ENCODE results near the gene TMEM269. TPM values are rescaled to one million over a fixed set of nuclear protein-coding genes. Genes with fewer than 3 reads are reported as not detected.
A peak's percentile ranks its signal among the peaks of the same experiment; 100 is the strongest.

TMEM269 gene
- total RNA-seq, 2 donors from 2014 or later = not detected

DNA sequence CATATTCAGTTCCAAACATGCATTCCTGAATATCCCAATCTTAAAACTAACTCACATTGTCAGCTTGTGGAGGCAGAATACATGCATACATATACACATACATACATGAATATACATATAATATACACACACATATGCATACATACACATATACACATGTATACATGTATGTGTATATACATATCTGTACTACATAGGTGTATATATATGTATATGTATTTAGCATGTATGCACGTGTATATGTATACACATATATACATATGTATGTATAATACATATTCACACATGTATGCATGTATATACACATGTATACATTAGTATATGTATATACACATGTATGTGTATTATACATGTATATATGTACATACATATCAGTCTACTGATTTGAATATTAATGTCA lies 60.4 kb downstream of the TMEM269 start:
- no peak for DNase-seq (ENCODE audit: low spot score)
- TF ChIP-seq, protein P1, sequence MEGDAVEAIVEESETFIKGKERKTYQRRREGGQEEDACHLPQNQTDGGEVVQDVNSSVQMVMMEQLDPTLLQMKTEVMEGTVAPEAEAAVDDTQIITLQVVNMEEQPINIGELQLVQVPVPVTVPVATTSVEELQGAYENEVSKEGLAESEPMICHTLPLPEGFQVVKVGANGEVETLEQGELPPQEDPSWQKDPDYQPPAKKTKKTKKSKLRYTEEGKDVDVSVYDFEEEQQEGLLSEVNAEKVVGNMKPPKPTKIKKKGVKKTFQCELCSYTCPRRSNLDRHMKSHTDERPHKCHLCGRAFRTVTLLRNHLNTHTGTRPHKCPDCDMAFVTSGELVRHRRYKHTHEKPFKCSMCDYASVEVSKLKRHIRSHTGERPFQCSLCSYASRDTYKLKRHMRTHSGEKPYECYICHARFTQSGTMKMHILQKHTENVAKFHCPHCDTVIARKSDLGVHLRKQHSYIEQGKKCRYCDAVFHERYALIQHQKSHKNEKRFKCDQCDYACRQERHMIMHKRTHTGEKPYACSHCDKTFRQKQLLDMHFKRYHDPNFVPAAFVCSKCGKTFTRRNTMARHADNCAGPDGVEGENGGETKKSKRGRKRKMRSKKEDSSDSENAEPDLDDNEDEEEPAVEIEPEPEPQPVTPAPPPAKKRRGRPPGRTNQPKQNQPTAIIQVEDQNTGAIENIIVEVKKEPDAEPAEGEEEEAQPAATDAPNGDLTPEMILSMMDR (IDR thresholded peaks at IDR 0.05) = no peak
- no peak overlapping the region for H3K27ac ChIP-seq
- H3K27me3 ChIP-seq = no peaks in the 10 kb centered on the region
- H3K4me3 ChIP-seq = no peak overlapping the region
- no peaks in the 10 kb centered on the region for H3K9me3 ChIP-seq
- H3K36me3 ChIP-seq = peaks cover 2% of the 10 kb centered on the region
- H3K4me1 ChIP-seq = peaks cover 0 to 25% of the 10 kb centered on the region in 2 donors

DNA sequence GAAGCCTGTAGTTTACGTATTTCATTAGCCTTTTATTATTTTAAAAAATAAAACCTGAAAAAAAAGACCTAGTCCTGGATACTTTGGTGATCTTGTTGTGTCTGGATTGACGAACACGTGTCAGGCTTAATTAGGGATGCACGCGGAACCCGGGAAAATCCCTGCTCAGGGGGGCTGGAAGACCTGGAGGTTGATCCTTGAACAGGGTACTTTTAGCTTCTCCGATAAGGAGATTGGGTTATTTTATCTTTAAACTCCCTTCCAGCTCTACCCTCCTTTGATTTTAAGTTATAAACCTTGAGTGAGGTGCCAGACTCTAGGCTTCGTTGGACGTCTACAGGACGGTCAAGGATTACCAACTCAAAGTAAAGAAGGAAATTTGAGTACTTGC lies 61.1 kb downstream of the TMEM269 start:
- no peak for DNase-seq (ENCODE audit: low spot score)
- Histone ChIP-seq H3K27ac (peak overlapping the region in 1 of 2 donors; percentile 93), H3K9me3 (no peaks in the 10 kb centered on the region)

DNA sequence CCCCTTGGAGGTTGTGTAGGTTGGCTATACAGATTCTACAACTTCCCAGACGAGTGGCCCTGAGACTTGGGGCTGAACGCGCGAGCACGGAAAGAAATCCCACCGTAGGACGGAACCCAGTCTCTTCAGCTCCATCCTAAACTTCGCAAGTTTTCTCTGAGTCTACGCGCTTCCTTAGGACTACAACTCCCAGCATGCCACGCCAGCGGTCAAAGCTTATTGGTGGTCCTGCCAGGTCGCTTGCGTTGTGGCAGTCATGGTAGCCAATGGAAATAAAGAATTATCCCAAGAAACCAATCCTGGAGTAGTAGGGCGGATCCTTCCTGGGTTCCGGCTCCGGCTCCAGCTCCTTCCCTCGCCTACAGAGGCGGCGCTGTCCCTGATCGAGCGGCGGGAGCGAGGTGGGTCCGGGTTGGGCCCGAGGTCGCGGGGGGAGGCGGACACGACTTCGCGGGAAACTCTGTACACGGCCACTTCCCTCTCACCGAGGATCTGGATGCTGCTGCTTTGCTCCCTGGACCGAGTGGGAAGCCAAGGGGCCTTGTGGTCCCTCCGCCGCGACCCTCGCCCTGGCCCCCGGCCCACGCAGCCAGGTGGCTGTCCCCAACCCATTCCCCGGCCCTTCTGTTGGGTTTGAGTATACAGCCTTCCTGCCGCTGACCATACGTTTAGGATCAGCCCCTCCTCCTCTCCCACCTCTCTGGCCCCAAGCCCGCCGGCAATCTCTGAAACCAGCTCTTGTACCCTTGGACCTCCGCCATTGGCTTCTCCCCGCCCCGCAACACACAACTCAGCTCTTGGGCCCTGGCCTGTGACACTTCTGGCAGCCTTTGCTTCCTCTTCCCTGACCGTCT lies 61.7 kb downstream of the TMEM269 start, which contains the start of gene ZNF691:
TSS of gene ZNF691 (plus strand) at position 357 of the 854 bp plus-strand sequence. CDS start 3,046 bp downstream, outside the sequence.
- Histone ChIP-seq H3K36me3 (peaks cover 15% of the 10 kb centered on the region), H3K4me1 (peaks cover 0 to 25% of the 10 kb centered on the region in 2 donors), H3K4me3 (peak within 1 kb of the TSS; percentile 93 to 97), H3K27ac (peak within 1 kb of the TSS; percentile 84 to 93), H3K9me3 (no peaks in the 10 kb centered on the region), H3K27me3 (no peaks in the 10 kb centered on the region)
- TF ChIP-seq, protein P1 (IDR thresholded peaks at IDR 0.05) = peak; percentile 23 to 61
- peak; percentile 98 for DNase-seq (ENCODE audit: low spot score)

More for the DNA sequence above, 61.1 kb downstream of the TMEM269 start:
- H3K27me3 ChIP-seq = no peaks in the 10 kb centered on the region
- H3K4me1 ChIP-seq = peaks cover 0 to 25% of the 10 kb centered on the region in 2 donors
- TF ChIP-seq, protein P1 (IDR thresholded peaks at IDR 0.05) = no peak
- H3K4me3 ChIP-seq = peak overlapping the region; percentile 93 to 97
- peaks cover 8% of the 10 kb centered on the region for H3K36me3 ChIP-seq

DNA sequence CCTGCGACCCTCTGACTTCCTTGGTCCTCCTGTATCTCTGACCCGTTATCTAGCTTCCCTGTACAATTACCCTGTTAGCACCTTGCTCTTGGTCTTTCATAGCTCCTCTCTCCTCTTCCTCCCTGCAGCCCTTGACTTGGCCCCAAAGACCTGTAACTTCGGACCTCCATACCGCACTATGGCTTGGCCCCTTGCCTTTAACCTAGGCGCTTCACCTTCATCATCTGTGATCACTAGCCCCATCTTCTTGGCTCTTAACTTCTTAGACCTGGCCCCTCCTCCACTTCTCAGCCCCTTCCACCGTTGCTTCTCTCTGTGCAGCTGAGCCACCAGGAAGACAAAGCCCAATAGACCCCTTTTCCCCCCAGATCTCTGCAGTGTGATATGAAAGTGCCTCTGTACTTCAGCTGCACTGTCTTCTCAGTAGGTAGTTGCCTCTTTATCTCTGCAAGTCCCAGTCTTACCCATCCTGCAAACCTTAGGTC lies 62.4 kb downstream of the TMEM269 start:
- TF ChIP-seq, protein P1 (IDR thresholded peaks at IDR 0.05) = no peak
- Histone ChIP-seq H3K4me1 (peaks cover 0 to 25% of the 10 kb centered on the region in 2 donors), H3K4me3 (peak overlapping the region; percentile 93 to 97), H3K27ac (peak overlapping the region; percentile 84 to 93), H3K9me3 (no peaks in the 10 kb centered on the region), H3K27me3 (no peaks in the 10 kb centered on the region), H3K36me3 (peaks cover 21% of the 10 kb centered on the region)
- DNase-seq (ENCODE audit: low spot score) = no peak

DNA sequence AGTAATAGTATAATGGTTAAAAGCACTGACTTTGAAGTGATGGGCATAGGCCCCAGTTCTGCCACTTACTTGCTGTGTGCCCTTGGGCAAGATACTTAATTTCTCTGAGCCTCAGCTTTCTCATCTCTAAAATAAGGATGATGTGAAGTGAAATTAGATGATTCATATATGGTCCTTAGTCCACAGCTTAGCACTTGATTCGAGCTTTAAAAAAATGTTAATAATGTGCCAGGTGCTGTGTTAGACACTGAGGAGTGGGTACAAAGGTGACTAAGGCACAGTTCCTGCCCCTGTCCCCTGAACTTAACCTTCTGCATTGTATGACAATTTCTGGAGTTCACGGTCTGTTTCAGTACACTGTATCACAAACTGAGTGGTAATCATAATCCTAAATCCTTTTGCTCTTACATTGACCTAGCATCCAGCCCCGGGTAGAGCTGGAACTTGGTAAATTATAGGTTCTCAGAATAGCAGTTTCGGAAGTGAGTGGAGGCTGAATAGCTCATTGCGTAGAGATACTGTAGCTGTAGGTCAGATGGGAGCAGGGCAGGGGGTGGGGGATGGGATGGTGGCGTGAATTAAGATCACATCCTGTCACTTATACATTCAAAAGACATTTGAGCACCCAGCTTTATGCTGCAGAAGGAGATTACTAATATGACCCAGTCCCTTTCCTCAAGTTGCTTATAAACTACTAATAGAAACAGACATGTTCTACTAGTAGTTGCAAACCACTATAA lies 63.1 kb downstream of the TMEM269 start:
- TF ChIP-seq, protein P1 (IDR thresholded peaks at IDR 0.05) = no peak
- Histone ChIP-seq H3K9me3 (no peaks in the 10 kb centered on the region), H3K4me3 (no peak overlapping the region), H3K36me3 (peaks cover 22% of the 10 kb centered on the region), H3K4me1 (peaks cover 0 to 25% of the 10 kb centered on the region in 2 donors), H3K27ac (no peak overlapping the region), H3K27me3 (no peaks in the 10 kb centered on the region)
- no peak for DNase-seq (ENCODE audit: low spot score)
